HepG2 (cell line): Measurements from ENCODE around the gene TMEM132D. TPM values are rescaled to one million over a fixed set of nuclear protein-coding genes. Genes with fewer than 3 reads are reported as not detected.

Experiments used
- ATAC-seq: fragments of 200-7000 bp; cut with Tn5 transposase; 3 replicates; pipeline ENCODE4 v1.9.1; 2020; ENCODE audit warnings: mild to moderate bottlenecking, moderate library complexity
- BruUV-seq: library from RNA; stranded (reverse); fragments of 400-500 nt; replicated peaks from 2 replicates; lab custom pipeline; 2021; lab: Mats Ljungman, UMichigan
- CTCF ChIA-PET: fragments of 300-600 bp; formaldehyde crosslinking; extraction: SDS; loops from one replicate; lab custom pipeline; 2021; ENCODE audit warnings: low total read pairs, inconsistent platforms, low intra/inter-chr PET ratio; lab: Yijun Ruan, JAX
- POLR2A ChIA-PET: fragments of 350-600 bp; sonication (Branson Sonifier 250); formaldehyde crosslinking; loops from one replicate; lab custom pipeline; 2020; ENCODE audit warnings: antibody characterized with exemption, inconsistent platforms; lab: Yijun Ruan, JAX
- DNase-seq: peaks from one replicate; pipeline ENCODE4 v3.0.0-alpha.2; 2015; ENCODE audit warnings: low spot score
- FAIRE-seq: peaks from 3 replicates; lab custom pipeline; 2011; peaks lifted over from hg19 to GRCh38; lab: Jason Lieb, UNC
- H2AFZ ChIP-seq: one replicate; pipeline ENCODE4 v1.6.1; 2011; ENCODE audit warnings: low read length, inconsistent platforms
- H3K27ac ChIP-seq: fragments of 300-600 bp; 3 replicates; pipeline ENCODE4 v1.8.0; 2011; ENCODE audit warnings: mixed run types, mild to moderate bottlenecking, mixed read lengths, low read length, inconsistent platforms; ENCODE audit not compliant: insufficient read depth; ENCODE audit errors: extremely low read length
- H3K27me3 ChIP-seq, 2 experiments: fragments of 200-600 bp in 1 of 2; 2 replicates in 1 of 2; 3 replicates in 1 of 2; pipeline versions ENCODE4 v1.6.0 to v1.8.0; 2011; ENCODE audit warnings: low read length in 2 of 2, mild to moderate bottlenecking in 2 of 2, moderate library complexity in 2 of 2, inconsistent platforms in 1 of 2; ENCODE audit not compliant: insufficient read depth in 2 of 2, control insufficient read depth in 1 of 2
- H3K36me3 ChIP-seq, 2 experiments: fragments of 200-600 bp in 1 of 2; replicated peaks in 1 of 2; 2 replicates in 1 of 2; 3 replicates in 1 of 2; pipeline versions ENCODE4 v1.5.1 to v1.8.0; 2011; ENCODE audit warnings: low read length in 2 of 2, inconsistent platforms in 1 of 2; ENCODE audit not compliant: insufficient read depth in 2 of 2, control insufficient read depth in 1 of 2
- H3K4me1 ChIP-seq: 2 replicates; pipeline ENCODE4 v1.5.1; 2012; ENCODE audit warnings: low read length, inconsistent platforms; ENCODE audit not compliant: insufficient read depth
- H3K4me2 ChIP-seq: 2 replicates; pipeline ENCODE4 v1.6.0; 2011; ENCODE audit warnings: low read depth, low read length, inconsistent platforms
- H3K4me3 ChIP-seq, 3 experiments: fragments of 200-600 bp in 1 of 3; sonication (generic), shearing (Covaris generic) in 1 of 3; replicated peaks in 1 of 3; 2 replicates each; pipeline ENCODE4 v1.5.1; 2011 to 2016; ENCODE audit warnings: low read length in 3 of 3, inconsistent platforms in 2 of 3, low read depth in 2 of 3, mild to moderate bottlenecking in 2 of 3, control low read depth in 1 of 3, mixed read lengths in 1 of 3; ENCODE audit not compliant: insufficient read depth in 1 of 3
- H3K79me2 ChIP-seq: one replicate; pipeline ENCODE4 v1.6.1; 2011; ENCODE audit warnings: low read length, inconsistent platforms; ENCODE audit not compliant: insufficient read depth
- H3K9ac ChIP-seq: 2 replicates; pipeline ENCODE4 v1.6.0; 2011; ENCODE audit warnings: mild to moderate bottlenecking, low read depth, low read length, inconsistent platforms; ENCODE audit not compliant: insufficient read depth
- H3K9me3 ChIP-seq: 2 replicates; pipeline ENCODE4 v1.5.1; 2012; ENCODE audit warnings: mild to moderate bottlenecking, low read length
- H4K20me1 ChIP-seq: 2 replicates; pipeline ENCODE4 v1.6.0; 2011; ENCODE audit warnings: inconsistent platforms, mild to moderate bottlenecking, low read length, moderate library complexity; ENCODE audit not compliant: insufficient read depth
- ATM ChIP-seq: fragments of 450-650 bp; IDR thresholded peaks from 2 replicates; pipeline ENCODE4 v1.7.1; 2017; ENCODE audit warnings: mild to moderate bottlenecking, borderline replicate concordance
- GZF1 ChIP-seq: sonication (generic); formaldehyde crosslinking; IDR thresholded peaks from 2 replicates; pipeline ENCODE4 v1.5.1; 2020; ENCODE audit warnings: mild to moderate bottlenecking, missing genetic modification reagents
- HNRNPL ChIP-seq: fragments of 200-400 bp; formaldehyde crosslinking; IDR thresholded peaks from 2 replicates; pipeline ENCODE4 v1.6.1; 2017; ENCODE audit warnings: mild to moderate bottlenecking, low read depth, low read length
- PRPF4 ChIP-seq: fragments of 200-400 bp; formaldehyde crosslinking; IDR thresholded peaks from 2 replicates; pipeline ENCODE4 v1.6.1; 2016; ENCODE audit warnings: low read length, low read depth; ENCODE audit not compliant: poor library complexity, severe bottlenecking
- REPIN1 ChIP-seq: sonication (generic); formaldehyde crosslinking; IDR thresholded peaks from 2 replicates; pipeline ENCODE4 v1.8.0; 2022; ENCODE audit warnings: missing genetic modification reagents, low read depth, mild to moderate bottlenecking, borderline replicate concordance
- RFX3 ChIP-seq: IDR thresholded peaks from 2 replicates; pipeline ENCODE4 v1.6.1; 2016; ENCODE audit warnings: missing biosample characterization, missing genetic modification reagents
- SYNCRIP ChIP-seq: fragments of 200-400 bp; formaldehyde crosslinking; IDR thresholded peaks from 2 replicates; pipeline ENCODE4 v1.6.1; 2018; ENCODE audit warnings: mild to moderate bottlenecking, low read depth, low read length; ENCODE audit not compliant: insufficient read depth
- ZC3H13 ChIP-seq: sonication (generic); formaldehyde crosslinking; IDR thresholded peaks from 2 replicates; pipeline ENCODE4 v1.8.1; 2023; ENCODE audit warnings: mild to moderate bottlenecking, missing genetic modification reagents, moderate library complexity
- ZNF280D ChIP-seq: sonication (generic); formaldehyde crosslinking; IDR thresholded peaks from 2 replicates; pipeline ENCODE4 v1.5.1; 2020; ENCODE audit warnings: mild to moderate bottlenecking, missing genetic modification reagents
- ZNF432 ChIP-seq: sonication (generic); formaldehyde crosslinking; IDR thresholded peaks from 2 replicates; pipeline ENCODE4 v1.5.0; 2020; ENCODE audit warnings: missing genetic modification reagents, mild to moderate bottlenecking, borderline replicate concordance
- ZNF572 ChIP-seq: sonication (generic); formaldehyde crosslinking; IDR thresholded peaks from 2 replicates; pipeline ENCODE4 v1.5.1; 2020; ENCODE audit warnings: mild to moderate bottlenecking, missing genetic modification reagents
- whole genome bisulfite sequencing: methylation state at CpG from one replicate; pipeline ENCODE4 v1.1.6; 2017; ENCODE audit warnings: low lambda C conversion rate; 5-methylcytosine and 5-hydroxymethylcytosine counted together
- in situ Hi-C: cut with HindIII; loops from 2 replicates; pipeline ENCODE4 v1.10.0; 2017; ENCODE audit warnings: low pct_unique_long_range_greater_than_20kb; ENCODE audit not compliant: extremely low pct_ligation_motif_present
- intact Hi-C: fragments of 100-400 bp; cut with micrococcal nuclease; formaldehyde crosslinking; loops from one replicate; pipeline ENCODE4 v1.10.0; 2022; ENCODE audit not compliant: unreplicated experiment
- polyA plus RNA-seq, 8 experiments: library from polyadenylated mRNA; depleted of rRNA in 3 of 8; stranded (reverse) in 7 of 8; unstranded in 1 of 8; fragments of >200 nt; fragmentation: Illumina TruSeq in 4 of 8; extraction: Trizol in 4 of 8; gene quantifications; 2 replicates each; pipeline versions ENCODE4 v1.2.1 to v1.2.3, GENCODE V29; 2011 to 2016; ENCODE audit warnings: low read depth in 4 of 8, missing spikeins in 1 of 8, mixed read lengths in 1 of 8; ENCODE audit not compliant: insufficient read depth in 1 of 8
- total RNA-seq, 5 experiments: library from RNA; depleted of rRNA; stranded (reverse); fragments of >200 nt; fragmentation: Illumina TruSeq; extraction: Trizol; gene quantifications; 2 replicates each; pipeline ENCODE4 v1.2.3, GENCODE V29; 2016; ENCODE audit warnings: low read depth in 1 of 5
- TF ChIP-seq, protein P1 (sequence below): sonication (generic); formaldehyde crosslinking; IDR thresholded peaks from 2 replicates; pipeline ENCODE4 v1.5.0; 2020; ENCODE audit warnings: missing genetic modification reagents
- TF ChIP-seq, protein P2 (sequence below): sonication (generic); formaldehyde crosslinking; conservative IDR thresholded peaks from 2 replicates; pipeline ENCODE4 v1.8.0; 2022; ENCODE audit warnings: mild to moderate bottlenecking, moderate library complexity, missing genetic modification reagents
- TF ChIP-seq, protein P3 (sequence below): IDR thresholded peaks from 2 replicates; pipeline ENCODE4 v1.6.1; 2016; ENCODE audit warnings: mild to moderate bottlenecking, missing biosample characterization, missing genetic modification reagents
- TF ChIP-seq, protein P4 (sequence below): sonication (generic); formaldehyde crosslinking; IDR thresholded peaks from 2 replicates; pipeline ENCODE4 v1.5.0; 2020; ENCODE audit warnings: mild to moderate bottlenecking, missing genetic modification reagents

Gene TMEM132D
- total and polyA plus RNA-seq, 2 of the 13 experiments (the other 11 are each of a cell fraction or from before 2014, with no cell fraction given) = not detected

GRCh38 chr12:129771238-129771637 is 132.6 kb downstream of the TMEM132D start:
- Histone ChIP-seq H2AFZ (no peak overlapping the region), H3K4me1 (no peaks in the 10 kb centered on the region), H3K36me3 (no peaks in the 10 kb centered on the region), H3K79me2 (no peaks in the 10 kb centered on the region), H3K27me3 (peaks cover 0 to 6% of the 10 kb centered on the region in 2 experiments; a peak in 1 of 5 replicates), H4K20me1 (no peaks in the 10 kb centered on the region), H3K4me3 (no peak overlapping the region), H3K9me3 (peaks cover 19% of the 10 kb centered on the region), H3K27ac (no peak overlapping the region), H3K4me2 (no peak overlapping the region), H3K9ac (no peak overlapping the region)
- ATAC-seq (no peak), FAIRE-seq (no peak), DNase-seq (no peak)
- intact Hi-C loops (no loop called here), in situ Hi-C loops (no loop called here)
- POLR2A ChIA-PET = no interaction called here
- no TSS peak for BruUV-seq
- WGBS = 44% methylated on average over 4 of the region's 4 CpGs
- CTCF ChIA-PET = no interaction called here
- TF ChIP-seq GZF1 (CRISPR knock-in tag) = no peak
- TF ChIP-seq ZNF572 (CRISPR knock-in tag) = no peak
- TF ChIP-seq, protein P1, sequence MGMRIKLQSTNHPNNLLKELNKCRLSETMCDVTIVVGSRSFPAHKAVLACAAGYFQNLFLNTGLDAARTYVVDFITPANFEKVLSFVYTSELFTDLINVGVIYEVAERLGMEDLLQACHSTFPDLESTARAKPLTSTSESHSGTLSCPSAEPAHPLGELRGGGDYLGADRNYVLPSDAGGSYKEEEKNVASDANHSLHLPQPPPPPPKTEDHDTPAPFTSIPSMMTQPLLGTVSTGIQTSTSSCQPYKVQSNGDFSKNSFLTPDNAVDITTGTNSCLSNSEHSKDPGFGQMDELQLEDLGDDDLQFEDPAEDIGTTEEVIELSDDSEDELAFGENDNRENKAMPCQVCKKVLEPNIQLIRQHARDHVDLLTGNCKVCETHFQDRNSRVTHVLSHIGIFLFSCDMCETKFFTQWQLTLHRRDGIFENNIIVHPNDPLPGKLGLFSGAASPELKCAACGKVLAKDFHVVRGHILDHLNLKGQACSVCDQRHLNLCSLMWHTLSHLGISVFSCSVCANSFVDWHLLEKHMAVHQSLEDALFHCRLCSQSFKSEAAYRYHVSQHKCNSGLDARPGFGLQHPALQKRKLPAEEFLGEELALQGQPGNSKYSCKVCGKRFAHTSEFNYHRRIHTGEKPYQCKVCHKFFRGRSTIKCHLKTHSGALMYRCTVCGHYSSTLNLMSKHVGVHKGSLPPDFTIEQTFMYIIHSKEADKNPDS (CRISPR knock-in tag) = no peak
- TF ChIP-seq SYNCRIP = no peak
- TF ChIP-seq PRPF4 = no peak
- TF ChIP-seq, protein P2, sequence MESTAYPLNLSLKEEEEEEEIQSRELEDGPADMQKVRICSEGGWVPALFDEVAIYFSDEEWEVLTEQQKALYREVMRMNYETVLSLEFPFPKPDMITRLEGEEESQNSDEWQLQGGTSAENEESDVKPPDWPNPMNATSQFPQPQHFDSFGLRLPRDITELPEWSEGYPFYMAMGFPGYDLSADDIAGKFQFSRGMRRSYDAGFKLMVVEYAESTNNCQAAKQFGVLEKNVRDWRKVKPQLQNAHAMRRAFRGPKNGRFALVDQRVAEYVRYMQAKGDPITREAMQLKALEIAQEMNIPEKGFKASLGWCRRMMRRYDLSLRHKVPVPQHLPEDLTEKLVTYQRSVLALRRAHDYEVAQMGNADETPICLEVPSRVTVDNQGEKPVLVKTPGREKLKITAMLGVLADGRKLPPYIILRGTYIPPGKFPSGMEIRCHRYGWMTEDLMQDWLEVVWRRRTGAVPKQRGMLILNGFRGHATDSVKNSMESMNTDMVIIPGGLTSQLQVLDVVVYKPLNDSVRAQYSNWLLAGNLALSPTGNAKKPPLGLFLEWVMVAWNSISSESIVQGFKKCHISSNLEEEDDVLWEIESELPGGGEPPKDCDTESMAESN (CRISPR knock-in tag) = no peak
- TF ChIP-seq, protein P3, sequence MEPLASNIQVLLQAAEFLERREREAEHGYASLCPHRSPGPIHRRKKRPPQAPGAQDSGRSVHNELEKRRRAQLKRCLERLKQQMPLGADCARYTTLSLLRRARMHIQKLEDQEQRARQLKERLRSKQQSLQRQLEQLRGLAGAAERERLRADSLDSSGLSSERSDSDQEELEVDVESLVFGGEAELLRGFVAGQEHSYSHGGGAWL (CRISPR knock-in tag) = no peak
- TF ChIP-seq RFX3 = no peak
- no peak for TF ChIP-seq ATM
- TF ChIP-seq ZC3H13 = no peak
- TF ChIP-seq, protein P4, sequence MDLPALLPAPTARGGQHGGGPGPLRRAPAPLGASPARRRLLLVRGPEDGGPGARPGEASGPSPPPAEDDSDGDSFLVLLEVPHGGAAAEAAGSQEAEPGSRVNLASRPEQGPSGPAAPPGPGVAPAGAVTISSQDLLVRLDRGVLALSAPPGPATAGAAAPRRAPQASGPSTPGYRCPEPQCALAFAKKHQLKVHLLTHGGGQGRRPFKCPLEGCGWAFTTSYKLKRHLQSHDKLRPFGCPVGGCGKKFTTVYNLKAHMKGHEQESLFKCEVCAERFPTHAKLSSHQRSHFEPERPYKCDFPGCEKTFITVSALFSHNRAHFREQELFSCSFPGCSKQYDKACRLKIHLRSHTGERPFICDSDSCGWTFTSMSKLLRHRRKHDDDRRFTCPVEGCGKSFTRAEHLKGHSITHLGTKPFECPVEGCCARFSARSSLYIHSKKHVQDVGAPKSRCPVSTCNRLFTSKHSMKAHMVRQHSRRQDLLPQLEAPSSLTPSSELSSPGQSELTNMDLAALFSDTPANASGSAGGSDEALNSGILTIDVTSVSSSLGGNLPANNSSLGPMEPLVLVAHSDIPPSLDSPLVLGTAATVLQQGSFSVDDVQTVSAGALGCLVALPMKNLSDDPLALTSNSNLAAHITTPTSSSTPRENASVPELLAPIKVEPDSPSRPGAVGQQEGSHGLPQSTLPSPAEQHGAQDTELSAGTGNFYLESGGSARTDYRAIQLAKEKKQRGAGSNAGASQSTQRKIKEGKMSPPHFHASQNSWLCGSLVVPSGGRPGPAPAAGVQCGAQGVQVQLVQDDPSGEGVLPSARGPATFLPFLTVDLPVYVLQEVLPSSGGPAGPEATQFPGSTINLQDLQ (CRISPR knock-in tag) = no peak
- no peak for TF ChIP-seq ZNF280D (CRISPR knock-in tag)
- no peak for TF ChIP-seq HNRNPL
- no peak for TF ChIP-seq REPIN1 (CRISPR knock-in tag)
- TF ChIP-seq ZNF432 (CRISPR knock-in tag) = no peak
